Left ventricle myocardium superior (tissue), 1 donor: ENCODE measurements around the gene ITCH. TPM values are rescaled to one million over a fixed set of nuclear protein-coding genes. Genes with fewer than 3 reads are reported as not detected.
A peak's percentile ranks its signal among the peaks of the same experiment; 100 is the strongest.
"Not testable (repeated sequence)": the region's sequence is repeated elsewhere in the genome, so short reads cannot be mapped to it uniquely, and the experiment has no call there.

ENCODE experiments used
- ATAC-seq: fragments of 200-7000 bp; cut with Tn5 transposase; one replicate; pipeline ENCODE4 v1.9.1; 2020; ENCODE audit warnings: mild to moderate bottlenecking, moderate library complexity
- DNase-seq: peaks from one replicate; pipeline ENCODE4 v3.0.0-alpha.2; 2020
- intact Hi-C: fragments of 100-400 bp; cut with micrococcal nuclease; formaldehyde crosslinking; loops from one replicate; pipeline ENCODE4 v1.11.0; 2022
- total RNA-seq: library from RNA; stranded (reverse); fragmentation: NEBNext Ultra II Directional; extraction: Animal tissue kit (Norgen Biotek cat#: 25700); gene quantifications from one replicate; pipeline ENCODE4 v1.2.1, GENCODE V29; 2021
- donor health status: DM: no; HTN: yes; CAD: no; lungs with severe emphysema.

ITCH gene
- total RNA-seq, 1 donor from 2014 or later, result 39.5 TPM

DNA sequence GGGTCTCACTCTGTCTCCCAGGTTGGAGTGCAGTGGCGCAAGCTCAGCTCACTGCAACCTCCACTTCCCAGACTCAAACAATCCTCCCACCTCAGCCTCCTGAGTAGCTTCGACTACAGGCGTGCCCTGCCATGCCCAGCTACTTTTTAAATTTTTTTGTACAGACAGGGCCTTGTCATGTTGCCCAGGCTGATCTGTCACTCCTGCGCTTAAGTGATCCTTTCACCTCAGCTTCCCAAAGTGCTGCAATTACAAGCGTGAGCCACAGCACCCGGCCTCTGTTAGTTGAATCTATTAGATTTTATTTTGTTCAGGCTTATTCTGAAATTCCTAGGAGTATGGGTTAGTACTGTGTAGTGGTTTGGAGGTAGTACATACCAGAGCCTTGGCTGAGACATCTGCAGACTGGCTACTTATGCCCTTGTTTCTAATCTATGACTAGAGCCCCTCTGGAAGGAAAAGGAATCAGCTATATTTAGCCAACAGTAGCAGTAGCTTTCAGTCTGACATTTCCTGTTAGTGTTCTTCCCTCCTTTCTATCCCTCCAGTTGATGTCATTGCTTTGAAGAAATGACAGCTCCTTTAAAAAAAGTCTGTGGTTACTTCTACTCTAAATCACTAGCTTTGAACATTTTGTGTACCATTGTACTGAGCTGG lies 74.4 kb downstream of the ITCH start:
- peak; percentile 80 for ATAC-seq
- intact Hi-C loops, result no loop called here

GRCh38 chr20:34439168-34439567 lies 76.1 kb downstream of the ITCH start:
- intact Hi-C loops, result no loop called here
- ATAC-seq, result no peak

More for the DNA sequence above, 74.4 kb downstream of the ITCH start:
- no peak for DNase-seq

DNA sequence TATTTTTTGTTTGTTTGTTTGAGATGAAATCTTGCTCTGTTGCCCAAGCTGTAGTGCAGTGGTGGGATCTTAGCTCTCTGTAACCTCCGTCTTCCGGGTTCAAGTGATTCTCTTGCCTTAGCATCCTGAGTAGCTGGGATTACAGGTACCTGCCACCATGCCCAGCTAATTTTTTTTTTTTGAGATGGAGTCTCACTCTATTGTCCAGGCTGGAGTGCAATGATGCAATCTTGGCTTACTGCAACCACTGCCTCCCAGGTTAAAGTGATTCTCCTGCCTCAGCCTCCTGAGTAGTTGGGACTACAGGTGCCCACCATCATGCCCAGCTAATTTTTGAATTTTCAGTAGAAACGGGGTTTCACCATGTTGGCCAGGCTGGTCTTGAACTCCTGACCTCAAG lies 78.3 kb downstream of the ITCH start:
- ATAC-seq, DNase-seq, intact Hi-C loops: not testable (repeated sequence)

More at GRCh38 chr20:34439168-34439567, 76.1 kb downstream of the ITCH start:
- no peak for DNase-seq

GRCh38 chr20:34443546-34443945 lies 80.5 kb downstream of the ITCH start:
- ATAC-seq, result no peak
- intact Hi-C loops, result no loop called here
- no peak for DNase-seq

DNA sequence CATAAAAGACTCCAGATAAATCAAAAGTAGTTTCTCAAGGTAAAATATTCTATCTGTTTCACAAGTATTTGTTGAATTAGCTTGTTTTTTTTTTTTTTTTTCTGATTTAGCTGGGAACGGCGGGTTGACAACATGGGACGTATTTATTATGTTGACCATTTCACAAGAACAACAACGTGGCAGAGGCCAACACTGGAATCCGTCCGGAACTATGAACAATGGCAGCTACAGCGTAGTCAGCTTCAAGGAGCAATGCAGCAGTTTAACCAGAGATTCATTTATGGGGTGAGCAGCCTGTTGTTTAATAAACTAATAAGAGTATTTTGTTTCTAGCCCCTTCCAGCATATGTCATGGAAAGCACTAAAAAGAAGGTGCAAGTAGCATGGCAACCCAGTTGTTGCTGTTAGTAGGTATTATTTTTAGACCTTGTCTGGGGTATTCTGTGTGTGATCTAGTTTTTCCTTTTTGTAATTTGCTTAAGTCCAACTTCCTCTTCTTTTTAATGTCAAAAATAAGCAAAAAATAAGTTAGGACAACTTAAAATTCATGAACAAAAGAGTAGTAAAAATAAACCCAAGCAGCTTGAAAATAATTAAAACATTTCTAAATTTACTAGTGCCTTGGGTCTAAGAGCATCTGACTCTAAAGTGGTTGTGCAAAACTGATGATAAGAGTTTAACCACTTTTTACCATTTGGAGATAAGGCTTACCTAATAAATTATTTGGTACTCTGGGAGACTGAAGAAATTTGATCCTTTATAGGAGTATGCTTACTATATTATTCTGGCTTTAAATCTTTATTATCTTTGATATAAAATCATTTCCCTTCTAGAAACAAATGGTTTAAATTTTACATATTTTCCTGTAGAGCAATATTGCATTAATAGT lies 82.3 kb downstream of the ITCH start:
- DNase-seq (no peak), ATAC-seq (no peak)
- intact Hi-C loops, result no loop called here

DNA sequence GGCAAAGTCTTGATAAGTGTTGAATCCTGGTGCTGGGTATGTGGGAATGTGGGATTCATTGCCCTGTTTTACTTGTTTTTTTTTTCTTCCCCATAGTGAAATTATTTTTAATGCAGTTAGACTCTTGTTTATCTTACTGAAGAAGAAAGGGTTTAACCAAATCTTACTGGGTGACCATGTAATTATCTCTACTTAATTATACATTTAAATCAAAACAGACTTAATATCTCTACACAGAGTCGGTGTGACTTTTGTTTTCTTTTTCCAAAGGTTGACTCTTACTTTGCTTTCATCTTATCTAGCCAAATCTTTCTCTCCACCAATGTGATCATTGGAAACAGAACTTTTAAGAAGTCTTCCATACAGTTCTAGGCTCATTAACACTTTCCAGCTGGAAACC lies 85.4 kb downstream of the ITCH start:
- no peak for ATAC-seq
- intact Hi-C loops, result no loop called here

DNA sequence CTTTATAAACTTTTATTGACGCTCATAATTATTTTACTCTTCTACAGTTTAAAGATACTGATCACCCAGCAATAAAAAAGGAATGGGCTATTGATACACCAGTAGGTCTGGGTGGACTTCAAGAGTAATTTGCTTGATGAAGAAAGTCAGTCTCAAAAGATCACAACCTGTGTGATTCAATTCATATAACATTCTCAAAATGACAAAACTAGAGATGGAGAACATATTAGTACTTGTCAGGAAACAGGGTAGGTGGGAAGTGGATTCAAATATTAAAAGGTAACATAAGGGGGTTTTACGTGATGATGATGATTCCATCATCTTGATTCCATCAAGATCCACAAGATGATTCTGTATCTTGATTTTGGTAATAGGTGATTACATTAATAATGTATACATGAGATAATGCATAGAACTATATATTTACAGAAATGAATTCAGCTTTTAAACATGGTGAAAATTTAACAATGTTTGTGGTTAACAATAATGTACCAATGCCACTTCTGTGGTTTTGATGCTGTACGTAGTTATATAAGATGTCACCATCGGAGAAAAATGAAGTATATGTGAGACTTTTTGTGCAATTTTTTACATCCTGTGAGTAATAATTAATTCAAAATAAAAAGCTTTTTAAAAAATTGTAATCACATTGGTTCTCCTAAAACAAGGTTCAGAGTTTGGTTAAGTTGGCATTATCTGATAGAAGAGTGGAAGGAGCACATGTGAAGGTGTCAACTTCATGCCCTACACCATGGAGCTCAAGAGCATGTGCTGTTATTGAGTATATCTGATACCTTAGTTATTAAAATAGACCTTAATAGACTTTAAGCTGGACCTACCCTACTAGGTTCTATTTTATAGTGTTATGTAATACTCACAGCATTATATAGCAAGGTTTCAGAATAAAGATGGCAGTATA lies 86.9 kb downstream of the ITCH start:
- intact Hi-C loops, result no loop called here
- no peak for DNase-seq
- ATAC-seq, result no peak

More for the DNA sequence above, 85.4 kb downstream of the ITCH start:
- DNase-seq, result no peak

DNA sequence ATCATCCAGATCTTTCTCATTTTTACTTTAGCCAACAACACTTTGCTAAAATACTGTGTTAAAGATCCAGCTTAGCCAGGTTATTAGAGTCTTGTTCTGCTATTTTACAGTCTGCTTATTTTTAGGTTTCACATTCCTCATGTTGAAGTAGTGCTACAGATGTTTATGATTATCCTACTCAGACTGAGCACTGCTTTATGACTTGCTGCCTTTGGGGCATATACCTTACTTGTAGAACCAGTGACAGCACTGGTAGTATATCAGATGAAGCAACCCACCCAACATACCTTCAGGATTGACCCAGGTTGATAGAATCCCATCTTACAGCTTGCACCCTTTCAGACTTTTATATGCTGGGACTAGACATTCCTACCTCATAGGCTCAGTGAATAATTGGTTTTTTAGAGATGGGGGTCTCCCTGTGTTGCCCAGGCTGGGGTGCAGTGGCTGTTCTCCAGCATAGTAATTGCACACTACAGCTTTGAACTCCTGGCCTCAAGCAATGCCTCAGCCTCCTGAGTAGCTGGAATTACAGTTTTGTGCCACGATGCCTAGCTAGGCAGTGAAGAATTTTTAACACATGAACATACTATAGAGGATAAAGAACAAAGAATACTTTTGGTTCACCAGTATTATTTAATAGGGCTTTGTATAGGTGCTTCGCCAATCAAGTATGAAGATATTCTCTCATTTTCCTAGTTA lies 89.4 kb downstream of the ITCH start:
- DNase-seq (no peak), ATAC-seq (no peak)
- intact Hi-C loops, result no loop called here

DNA sequence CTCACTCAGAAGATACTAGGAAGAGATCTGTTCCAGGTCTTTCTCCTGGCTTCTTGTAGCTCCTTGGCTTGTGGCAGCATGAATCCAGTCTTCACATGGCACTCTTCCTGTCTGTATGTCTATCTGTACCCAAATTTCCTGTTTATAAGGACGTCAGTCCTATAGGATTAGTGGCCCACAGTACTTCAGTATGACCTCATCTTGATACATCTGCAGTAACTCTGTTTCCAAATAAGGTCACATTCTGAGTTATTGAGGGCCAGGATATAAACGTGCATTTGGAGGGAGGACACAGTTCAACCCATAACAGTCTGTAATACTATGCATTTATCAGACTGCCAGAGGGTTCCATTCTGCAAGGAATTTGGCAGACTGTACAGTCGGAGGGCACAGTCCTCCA lies 95.6 kb downstream of the ITCH start:
- no peak for DNase-seq
- ATAC-seq, result no peak
- intact Hi-C loops, result no loop called here

GRCh38 chr20:34459209-34459897 lies 96.3 kb downstream of the ITCH start:
- DNase-seq, result no peak
- ATAC-seq, result no peak
- intact Hi-C loops, result no loop called here

- intact Hi-C loops, result loop anchor here (10.0 kb wide), 1 partner anchor 147 kb away; no protein-coding TSS in a partner anchor
- ATAC-seq (no peak), DNase-seq (no peak)
These were observed 98.7 kb downstream of the ITCH start for GRCh38 chr20:34461779-34462087.

DNA sequence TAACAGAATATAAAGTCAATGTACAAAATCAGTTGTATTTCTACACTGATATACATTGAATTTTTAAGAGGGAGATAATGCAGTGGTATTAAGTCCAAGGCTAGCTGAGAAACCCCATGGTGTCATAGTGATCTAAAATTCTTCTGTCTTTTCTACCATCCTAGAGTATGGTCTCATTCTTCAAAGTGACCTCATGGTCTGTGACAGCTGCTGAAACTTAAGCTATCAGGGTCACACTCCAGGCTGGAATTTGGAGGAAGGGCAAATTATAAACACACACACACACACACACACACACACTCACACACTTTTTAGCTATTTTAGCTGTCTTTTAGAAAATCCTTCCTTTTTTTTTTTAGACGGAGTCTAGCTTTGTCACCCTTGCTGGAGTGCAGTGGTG lies 105.9 kb downstream of the ITCH start:
- ATAC-seq (no peak), DNase-seq (no peak)
- intact Hi-C loops, result loop anchor here (10.0 kb wide), 1 partner anchor 154 kb away; no protein-coding TSS in a partner anchor

DNA sequence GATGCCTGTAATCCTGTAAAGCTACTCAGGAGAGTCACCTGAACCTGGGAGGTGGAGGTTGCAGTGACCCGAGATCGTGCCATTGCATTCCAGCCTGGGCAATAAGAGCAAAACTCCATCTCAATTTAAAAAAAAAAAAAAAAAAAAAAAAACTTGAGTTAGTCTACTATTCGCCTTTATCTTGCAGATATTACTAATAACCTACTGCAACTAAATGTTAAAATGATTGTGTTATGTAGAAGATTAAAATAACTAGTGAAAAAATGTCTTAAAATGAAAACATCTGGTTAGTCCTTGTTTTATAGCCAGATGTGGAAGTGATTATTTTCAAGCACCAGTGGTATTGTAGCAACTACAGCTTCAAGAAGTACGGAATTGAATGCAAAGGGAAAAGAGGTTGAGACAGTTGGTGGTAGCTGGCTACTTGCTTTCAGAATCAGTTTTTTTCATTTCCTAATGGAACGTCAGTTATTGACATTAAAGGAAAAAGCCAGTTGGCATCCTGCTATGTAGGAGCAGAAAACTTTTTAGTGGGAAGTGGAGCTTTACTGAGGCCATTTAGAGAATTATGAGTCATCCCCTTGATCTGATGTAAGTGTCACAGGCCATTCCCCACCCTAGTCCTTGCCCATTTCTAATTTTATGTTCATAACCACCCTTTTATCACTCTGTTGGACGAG lies 109.3 kb downstream of the ITCH start:
- DNase-seq (no peak), ATAC-seq (peak; percentile 66)
- intact Hi-C loops, result no loop called here

GRCh38 chr20:34473262-34473883 lies 110.3 kb downstream of the ITCH start:
- intact Hi-C loops, result no loop called here
- ATAC-seq (peak; percentile 86), DNase-seq (peak; percentile 70)

DNA sequence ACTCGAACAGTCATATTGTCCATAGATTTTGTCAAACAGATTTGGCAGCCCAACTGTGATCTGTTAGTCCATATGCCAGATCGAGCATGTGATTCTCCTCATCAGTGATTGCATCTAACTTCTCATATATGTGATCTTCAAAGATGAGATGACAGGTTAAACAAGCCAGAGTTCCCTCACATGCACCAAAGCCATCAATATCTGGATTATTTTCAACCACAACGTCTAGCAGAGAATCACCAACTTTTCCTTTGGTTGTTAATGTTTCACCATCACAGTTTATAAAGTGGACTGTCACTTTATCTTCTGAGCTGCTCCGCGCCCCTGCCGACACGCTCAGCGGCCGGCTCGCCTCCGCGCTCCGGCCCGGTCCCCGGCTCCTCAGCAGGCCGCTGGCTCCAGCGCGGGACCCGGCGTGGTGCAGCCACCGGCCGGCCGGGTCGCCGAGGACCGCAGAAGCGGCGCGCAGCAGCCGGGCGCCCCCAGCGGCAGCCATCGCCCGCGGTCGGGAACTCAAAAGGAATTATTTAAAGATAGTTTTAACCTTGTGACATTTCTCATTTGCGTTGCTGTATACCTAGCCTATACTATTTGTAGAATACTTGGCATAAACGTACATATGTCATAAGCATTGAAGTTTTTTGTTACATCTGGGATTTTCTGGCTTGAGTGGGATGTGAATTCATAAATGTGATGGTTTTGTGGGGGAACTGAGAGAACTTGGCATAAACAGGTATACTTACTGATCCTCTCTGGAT lies 113.1 kb downstream of the ITCH start:
- intact Hi-C loops, result no loop called here
- peak; percentile 93 for ATAC-seq
- DNase-seq, result peak; percentile 81

GRCh38 chr20:34479627-34480026 lies 116.6 kb downstream of the ITCH start:
- DNase-seq, result no peak
- intact Hi-C loops, result no loop called here
- no peak for ATAC-seq

- DNase-seq, intact Hi-C loops, ATAC-seq: not testable (repeated sequence)
These were observed 119.1 kb downstream of the ITCH start for GRCh38 chr20:34482154-34482553.
